Ovary (tissue), 9 donors: ENCODE measurements around the gene BCAR3. TPM values are rescaled to one million over a fixed set of nuclear protein-coding genes. Genes with fewer than 3 reads are reported as not detected.

Experiments
- DNase-seq, 5 donors: peaks; one replicate each; pipeline ENCODE4 v3.0.0-alpha.2; 2019 to 2020
- H3K27ac ChIP-seq, 2 donors: fragments of 200-600 bp; one replicate each; pipeline versions ENCODE4 v1.5.1 to v1.8.0; 2019 to 2022
- H3K27me3 ChIP-seq: fragments of 200-600 bp; one replicate; pipeline ENCODE4 v1.8.0; 2022
- H3K36me3 ChIP-seq: fragments of 200-600 bp; sonication (generic); one replicate; pipeline ENCODE4 v1.5.1; 2019
- H3K4me1 ChIP-seq: one replicate; pipeline ENCODE4 v1.8.1; 2013; ENCODE audit warnings: mild to moderate bottlenecking, moderate library complexity; ENCODE audit not compliant: insufficient read depth
- H3K4me3 ChIP-seq: fragments of 200-600 bp; sonication (generic); one replicate; pipeline ENCODE4 v1.5.1; 2017
- H3K9me3 ChIP-seq, 2 donors: fragments of 200-600 bp in 1 of 2; sonication (generic) in 1 of 2; one replicate each; pipeline versions ENCODE4 v1.5.1 to v1.8.1; 2013 to 2019; ENCODE audit warnings: mild to moderate bottlenecking in 1 of 2, moderate library complexity in 1 of 2
- EP300 ChIP-seq: sonication (generic); formaldehyde crosslinking; IDR thresholded peaks from one replicate; pipeline ENCODE4 v1.6.1; 2017; ENCODE audit warnings: antibody characterized with exemption
- POLR2A ChIP-seq: fragments of 450-650 bp; IDR thresholded peaks from one replicate; pipeline ENCODE4 v1.6.1; 2017; ENCODE audit warnings: antibody characterized with exemption, mild to moderate bottlenecking, moderate library complexity
- WGBS, 3 donors: extraction: QIAGEN DNeasy Blood & Tissue Kit in 1 of 3; methylation state at CpG; one replicate each; pipeline versions ENCODE4 v1.1.5 to v1.1.7; 2013 to 2017; 5-methylcytosine and 5-hydroxymethylcytosine counted together
- intact Hi-C, 4 donors: fragments of 100-400 bp; cut with DNase I; formaldehyde crosslinking; loops; one replicate each; pipeline versions ENCODE4 v1.11.0 to v1.15.1; 2022 to 2023
- polyA plus RNA-seq, 2 donors: library from polyadenylated mRNA; stranded (reverse); fragments of 200-250 nt in 1 of 2; fragments of 350-450 nt in 1 of 2; fragmentation: Illumina TruSeq in 1 of 2; extraction: RNeasy Lipid Tissue Mini Kit (QIAGEN cat#74804) in 1 of 2; gene quantifications; one replicate each; pipeline ENCODE4 v1.2.3, GENCODE V29; 2013 to 2014
- total RNA-seq, 7 donors: library from RNA; depleted of rRNA in 2 of 7; stranded (reverse); fragments of >200 nt in 2 of 7; fragmentation: NEBNext Ultra II Directional in 3 of 7; extraction: Animal tissue kit (Norgen Biotek cat#: 25700) in 3 of 7; gene quantifications; one replicate each; pipeline versions ENCODE4 v1.1.0 to v1.2.4, GENCODE V29; 2016 to 2023
- TF ChIP-seq, protein P1 (sequence below), 3 donors: fragments of 450-650 bp in 2 of 3; fragments of 200-600 bp in 1 of 3; IDR thresholded peaks; one replicate each; pipeline versions ENCODE4 v1.5.1 to v1.8.0; 2016 to 2022; ENCODE audit warnings: antibody characterized with exemption in 3 of 3, mild to moderate bottlenecking in 1 of 3
- donor health status: DM: no; HTN: no; CAD: no; lungs with moderate emphysema.
- donor health status: DM: no; HTN: no; CAD: no.
- donor health status: Bipolar disorder and iron deficiency.
- donor health status: DM: yes; HTN: yes; CAD: no.
- donor health status: DM: no; HTN: no; CAD: no.
- donor health status: DM: yes; HTN: yes; CAD: no.

Gene BCAR3
- total and polyA plus RNA-seq, 9 donors = 13.8 to 30.8 (median 17.5) TPM

DNA sequence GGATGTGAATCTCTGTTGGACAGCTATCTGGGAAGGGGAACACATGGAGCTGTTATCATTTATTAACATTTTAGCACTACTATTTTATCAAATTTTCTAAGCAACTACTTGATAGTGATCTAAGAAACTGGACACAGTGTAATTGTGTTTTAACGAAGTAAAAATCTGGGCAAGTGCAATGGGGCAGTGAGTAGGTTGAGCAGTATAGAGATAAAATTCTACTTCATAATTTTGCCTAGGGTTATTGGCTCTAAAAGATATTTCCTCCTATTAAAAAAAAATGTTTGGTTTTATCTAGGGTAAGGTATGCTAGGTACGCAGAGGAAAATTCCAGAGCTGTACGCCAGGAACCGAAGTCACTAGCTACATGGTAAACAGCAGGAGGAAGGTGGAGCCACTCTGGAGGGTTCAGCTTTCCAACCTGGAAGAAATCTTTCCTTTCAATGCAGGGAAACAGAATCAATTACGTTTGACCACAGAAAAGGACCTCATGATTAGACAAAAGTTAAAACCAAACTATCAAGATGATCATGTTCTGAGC, 43.3 kb downstream of the BCAR3 start:
- Histone ChIP-seq H3K9me3 (no peaks in the 10 kb centered on the region), H3K4me1 (peaks cover 3% of the 10 kb centered on the region), H3K27me3 (no peaks in the 10 kb centered on the region), H3K36me3 (no peaks in the 10 kb centered on the region), H3K4me3 (no peak overlapping the region), H3K27ac (no peak overlapping the region)
- TF ChIP-seq POLR2A (no peak), EP300 (no peak)
- TF ChIP-seq, protein P1, sequence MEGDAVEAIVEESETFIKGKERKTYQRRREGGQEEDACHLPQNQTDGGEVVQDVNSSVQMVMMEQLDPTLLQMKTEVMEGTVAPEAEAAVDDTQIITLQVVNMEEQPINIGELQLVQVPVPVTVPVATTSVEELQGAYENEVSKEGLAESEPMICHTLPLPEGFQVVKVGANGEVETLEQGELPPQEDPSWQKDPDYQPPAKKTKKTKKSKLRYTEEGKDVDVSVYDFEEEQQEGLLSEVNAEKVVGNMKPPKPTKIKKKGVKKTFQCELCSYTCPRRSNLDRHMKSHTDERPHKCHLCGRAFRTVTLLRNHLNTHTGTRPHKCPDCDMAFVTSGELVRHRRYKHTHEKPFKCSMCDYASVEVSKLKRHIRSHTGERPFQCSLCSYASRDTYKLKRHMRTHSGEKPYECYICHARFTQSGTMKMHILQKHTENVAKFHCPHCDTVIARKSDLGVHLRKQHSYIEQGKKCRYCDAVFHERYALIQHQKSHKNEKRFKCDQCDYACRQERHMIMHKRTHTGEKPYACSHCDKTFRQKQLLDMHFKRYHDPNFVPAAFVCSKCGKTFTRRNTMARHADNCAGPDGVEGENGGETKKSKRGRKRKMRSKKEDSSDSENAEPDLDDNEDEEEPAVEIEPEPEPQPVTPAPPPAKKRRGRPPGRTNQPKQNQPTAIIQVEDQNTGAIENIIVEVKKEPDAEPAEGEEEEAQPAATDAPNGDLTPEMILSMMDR (IDR thresholded peaks at IDR 0.05) = no peak
- intact Hi-C loops = no loop called here
- WGBS, 3 donors = 62 to 66% (median 65%) methylated on average over 5 of the region's 5 CpGs
- no peak for DNase-seq

DNA sequence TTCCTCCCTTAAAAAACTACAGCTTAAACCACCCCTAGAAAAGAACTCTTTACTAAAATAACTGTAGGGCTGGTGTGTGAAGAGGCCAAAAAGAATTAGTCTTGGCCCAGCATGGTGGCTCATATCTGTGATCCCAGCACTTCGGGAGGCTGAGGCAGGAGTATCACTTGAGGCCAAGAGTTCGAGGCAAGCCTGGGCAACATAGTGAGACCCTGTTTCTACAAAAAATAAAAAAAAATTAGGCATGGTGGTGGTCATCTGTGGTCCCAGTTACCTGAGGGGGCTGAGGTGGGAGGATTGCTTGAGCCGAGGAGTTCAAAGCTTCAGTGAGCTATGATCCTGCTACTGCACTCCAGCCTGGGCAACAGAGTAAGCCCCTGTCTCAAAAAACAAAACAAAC, 44.9 kb downstream of the BCAR3 start:
- Histone ChIP-seq H3K36me3 (no peaks in the 10 kb centered on the region), H3K4me3 (no peak overlapping the region), H3K27me3 (no peaks in the 10 kb centered on the region), H3K4me1 (no peaks in the 10 kb centered on the region), H3K27ac (no peak overlapping the region), H3K9me3 (no peaks in the 10 kb centered on the region)
- WGBS, 3 donors = 96 to 98% (median 96%) methylated on average over 3 of the region's 3 CpGs
- intact Hi-C loops = no loop called here
- DNase-seq = no peak
- TF ChIP-seq, protein P1 (IDR thresholded peaks at IDR 0.05) = no peak

DNA sequence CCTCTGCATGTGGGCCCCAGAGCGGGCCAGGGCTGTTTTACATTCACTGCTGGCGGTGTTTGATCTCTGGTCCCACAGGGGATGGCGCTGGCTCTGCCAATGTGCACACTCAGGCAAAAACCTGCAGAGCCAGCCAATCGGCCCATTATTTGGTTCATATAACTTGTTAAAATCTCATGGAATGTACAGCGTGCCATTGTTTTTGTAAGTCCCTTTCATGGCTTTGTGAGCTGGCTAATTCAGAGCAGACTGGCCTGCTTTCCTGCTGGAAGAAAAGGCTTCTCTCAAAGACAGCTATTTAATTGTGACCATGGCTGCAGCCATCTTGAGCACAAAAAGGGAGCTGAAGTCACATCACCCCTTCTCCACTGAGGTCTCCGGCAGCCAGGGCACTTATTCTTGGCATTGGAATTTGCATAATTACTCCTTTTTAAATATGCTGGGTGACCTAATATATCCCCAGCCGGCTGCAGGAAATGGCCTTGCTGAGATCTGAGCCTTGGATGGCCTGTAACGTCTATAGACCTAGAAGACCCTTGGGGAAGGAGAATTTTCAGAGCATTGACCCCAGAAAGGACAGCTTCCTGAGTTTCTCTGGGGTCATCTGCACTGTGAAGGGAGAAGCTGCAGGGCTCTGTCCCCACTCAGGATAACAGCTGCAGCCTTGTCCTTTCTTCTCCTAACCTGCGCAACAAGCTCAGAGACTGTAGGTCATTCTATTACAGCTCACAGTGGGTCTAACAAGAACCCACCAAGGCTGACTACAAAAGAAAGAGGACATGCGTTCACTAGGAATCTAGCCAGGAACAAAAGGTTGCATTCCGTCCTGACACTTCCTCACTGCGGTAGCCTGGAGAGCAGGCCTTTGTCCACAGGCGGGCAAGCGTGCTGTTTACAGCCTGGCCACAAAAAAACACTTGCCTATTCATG, 45.8 kb downstream of the BCAR3 start:
- no peak overlapping the region for H3K27ac ChIP-seq
- WGBS, 3 donors = 78 to 90% (median 84%) methylated on average over 14 of the region's 14 CpGs
- H3K27me3 ChIP-seq = no peaks in the 10 kb centered on the region
- intact Hi-C loops = no loop called here
- H3K9me3 ChIP-seq = no peaks in the 10 kb centered on the region
- no peak for DNase-seq
- no peak overlapping the region for H3K4me3 ChIP-seq
- no peaks in the 10 kb centered on the region for H3K4me1 ChIP-seq
- no peak for TF ChIP-seq EP300
- TF ChIP-seq, protein P1 (IDR thresholded peaks at IDR 0.05) = no peak
- no peak for TF ChIP-seq POLR2A
- no peaks in the 10 kb centered on the region for H3K36me3 ChIP-seq

DNA sequence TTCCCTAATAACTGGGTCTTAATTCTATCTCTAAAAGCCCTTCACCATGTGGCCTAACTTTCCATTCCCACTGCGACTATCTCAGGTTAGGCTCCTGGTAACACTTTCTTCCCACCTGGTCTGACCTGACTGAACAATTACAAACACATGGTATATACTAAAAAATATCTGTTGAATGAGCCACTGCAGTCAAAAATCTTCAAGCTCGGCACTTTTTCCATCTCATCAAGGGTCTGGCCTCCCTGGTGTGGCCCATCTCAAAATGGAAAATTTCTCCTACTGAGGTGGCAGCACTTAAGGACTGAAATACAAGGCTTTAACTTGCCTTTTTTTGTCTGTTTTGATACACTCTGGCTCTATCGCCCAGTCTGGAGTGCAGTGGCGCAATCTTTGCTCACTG, 48.3 kb downstream of the BCAR3 start:
- no peak for DNase-seq
- Histone ChIP-seq H3K9me3 (no peaks in the 10 kb centered on the region), H3K4me1 (no peaks in the 10 kb centered on the region), H3K27me3 (no peaks in the 10 kb centered on the region), H3K27ac (no peak overlapping the region), H3K4me3 (no peak overlapping the region), H3K36me3 (no peaks in the 10 kb centered on the region)
- WGBS, 3 donors = 96 to 97% (median 97%) methylated on average over 4 of the region's 4 CpGs
- TF ChIP-seq POLR2A = no peak
- TF ChIP-seq, protein P1 (IDR thresholded peaks at IDR 0.05) = no peak
- no peak for TF ChIP-seq EP300
- intact Hi-C loops = loop anchor here in 1 of 4 donors (5.0 kb wide), 1 partner anchor 209 kb away; no protein-coding TSS in a partner anchor
